CD4-positive, alpha-beta T cell treated with Interleukin-15 for 1 hour (primary cell): Measurements from ENCODE around the gene STAT6.
"Not testable (repeated sequence)": the region's sequence is repeated elsewhere in the genome, so short reads cannot be mapped to it uniquely, and the experiment has no call there.

Source experiments
- DNase-seq: peaks from one replicate; pipeline ENCODE4 v3.0.0-alpha.2; 2020

The STAT6 gene

DNA sequence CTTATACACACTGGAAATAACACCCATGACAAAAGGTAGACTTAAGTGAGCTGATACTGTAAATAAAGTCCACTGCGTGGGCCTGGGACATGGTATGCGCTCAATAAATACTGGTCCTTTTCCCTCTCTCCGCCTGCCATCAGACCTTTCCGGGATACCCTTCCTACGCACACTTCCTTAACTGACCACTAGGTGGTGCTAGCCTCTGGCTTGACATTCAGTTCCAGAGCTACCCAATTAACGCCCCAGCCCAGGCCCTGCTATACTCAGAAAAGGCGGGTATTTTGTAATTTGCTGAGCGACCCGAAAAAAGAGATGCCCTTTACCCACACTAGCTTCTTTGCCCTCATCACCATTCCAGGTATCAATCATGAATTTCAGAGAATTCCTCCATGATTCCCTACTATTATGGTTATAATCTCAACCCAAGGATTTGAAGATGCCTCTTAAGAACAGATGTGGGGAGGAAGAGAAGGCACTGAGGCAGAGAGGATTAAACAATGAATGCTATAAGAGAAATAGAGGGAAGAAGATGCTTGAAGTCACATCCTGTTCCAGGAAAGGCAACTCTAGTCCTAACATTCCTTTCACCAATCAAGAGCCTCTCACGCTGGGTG, 13.2 kb upstream of the STAT6 start:
- peak; percentile 73 for DNase-seq

DNA sequence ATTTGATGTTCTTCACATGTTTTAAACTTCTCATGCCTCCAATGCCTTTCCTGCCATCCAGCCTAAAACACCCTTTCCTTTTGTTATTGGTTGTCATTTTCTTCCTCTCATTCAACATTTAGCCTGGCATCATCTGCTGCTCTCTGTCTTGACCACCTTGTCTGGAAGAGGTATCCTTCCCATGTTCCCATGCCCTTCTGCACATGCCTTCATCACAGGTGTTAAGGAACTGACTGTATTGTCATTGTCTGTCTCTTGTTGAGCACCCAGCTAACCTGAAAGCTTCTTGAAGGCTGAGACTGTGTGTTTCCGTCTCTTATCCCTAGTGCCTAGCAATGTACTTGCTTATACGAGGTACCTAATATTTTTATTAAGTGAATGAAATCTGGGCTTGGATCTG, 12.7 kb upstream of the STAT6 start:
- DNase-seq: no peak

DNA sequence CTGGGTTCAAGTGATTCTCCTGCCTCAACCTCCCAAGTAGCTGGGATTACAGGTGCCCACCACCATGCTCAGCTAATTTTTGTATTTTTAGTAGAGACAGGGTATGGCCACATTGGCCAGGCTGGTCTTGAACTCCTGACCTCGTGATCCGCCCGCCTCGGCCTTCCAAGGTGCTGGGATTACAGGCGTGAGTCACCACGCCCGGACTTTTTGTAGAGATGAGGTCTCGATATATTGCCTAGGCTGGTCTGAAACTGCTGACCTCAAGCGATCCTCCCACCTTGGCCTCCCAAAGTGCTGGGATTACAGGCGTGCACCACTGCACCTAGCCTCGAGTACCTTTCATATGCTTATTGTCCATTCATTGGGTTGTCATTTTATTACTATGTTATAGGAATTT, 9.6 kb upstream of the STAT6 start:
- not testable (repeated sequence) for DNase-seq

DNA sequence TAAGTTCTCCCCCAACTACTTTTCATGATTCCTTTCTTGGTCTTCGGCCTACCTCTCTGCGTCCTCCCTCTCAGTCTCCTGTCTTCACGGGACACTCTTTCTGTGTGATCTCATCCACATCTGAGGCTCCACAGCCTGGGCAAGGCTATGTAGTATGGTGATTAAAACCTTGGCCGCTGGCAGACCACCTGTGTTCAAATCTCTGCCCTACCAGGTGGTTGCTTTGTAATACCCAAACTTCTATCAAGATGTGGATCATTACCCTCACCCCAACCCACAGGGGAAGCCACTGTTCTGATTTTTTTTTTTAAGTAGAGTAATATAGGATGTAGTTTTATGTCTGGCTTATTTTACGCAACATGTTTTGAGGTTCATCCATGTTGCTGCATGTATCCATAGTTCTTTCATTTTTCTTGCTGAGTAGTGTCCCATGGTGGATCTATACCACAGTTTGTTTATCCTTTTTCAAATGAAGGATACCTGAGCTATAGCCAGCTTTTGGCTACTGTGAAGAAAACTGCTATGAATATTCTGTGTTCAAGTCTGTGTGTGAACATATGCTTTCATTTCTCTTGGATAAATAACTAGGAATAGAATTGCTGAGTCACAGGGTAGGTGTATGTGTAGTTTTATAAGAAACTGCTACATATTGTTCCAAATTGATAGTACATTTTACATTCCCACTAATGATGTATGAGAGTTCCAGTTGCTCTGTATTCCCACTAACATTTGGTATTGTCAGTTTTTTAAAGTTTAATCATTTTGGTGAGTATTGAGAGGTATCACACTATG, 8.3 kb upstream of the STAT6 start:
- DNase-seq: no peak

DNA sequence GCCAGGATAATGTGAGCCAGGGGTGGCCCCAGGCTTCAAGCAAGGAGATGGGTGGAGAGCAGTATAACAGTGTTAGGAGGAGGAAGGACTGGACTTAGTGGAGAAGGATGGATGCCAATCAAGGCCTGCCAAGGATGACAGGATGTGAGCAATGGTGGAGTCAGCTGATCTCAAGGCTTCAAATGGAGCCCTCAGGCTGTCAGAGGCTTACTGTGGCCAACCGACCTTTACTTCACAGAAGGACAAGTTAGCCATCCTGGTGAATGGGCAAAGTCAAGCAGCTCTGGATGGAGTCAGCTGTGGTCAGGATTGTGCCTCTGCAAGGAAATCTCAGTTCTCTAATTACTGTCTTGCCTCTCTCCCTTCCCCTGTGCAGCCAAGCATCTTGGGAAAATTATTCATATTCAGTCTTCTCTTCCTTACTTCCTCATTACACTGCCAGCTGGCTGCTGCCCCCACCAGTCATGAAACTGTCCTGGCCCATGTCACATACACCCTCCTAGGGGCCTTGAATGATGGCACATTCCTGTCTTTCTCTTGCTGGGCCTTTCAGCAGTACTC, 7.6 kb upstream of the STAT6 start:
- DNase-seq: peak; percentile 45

DNA sequence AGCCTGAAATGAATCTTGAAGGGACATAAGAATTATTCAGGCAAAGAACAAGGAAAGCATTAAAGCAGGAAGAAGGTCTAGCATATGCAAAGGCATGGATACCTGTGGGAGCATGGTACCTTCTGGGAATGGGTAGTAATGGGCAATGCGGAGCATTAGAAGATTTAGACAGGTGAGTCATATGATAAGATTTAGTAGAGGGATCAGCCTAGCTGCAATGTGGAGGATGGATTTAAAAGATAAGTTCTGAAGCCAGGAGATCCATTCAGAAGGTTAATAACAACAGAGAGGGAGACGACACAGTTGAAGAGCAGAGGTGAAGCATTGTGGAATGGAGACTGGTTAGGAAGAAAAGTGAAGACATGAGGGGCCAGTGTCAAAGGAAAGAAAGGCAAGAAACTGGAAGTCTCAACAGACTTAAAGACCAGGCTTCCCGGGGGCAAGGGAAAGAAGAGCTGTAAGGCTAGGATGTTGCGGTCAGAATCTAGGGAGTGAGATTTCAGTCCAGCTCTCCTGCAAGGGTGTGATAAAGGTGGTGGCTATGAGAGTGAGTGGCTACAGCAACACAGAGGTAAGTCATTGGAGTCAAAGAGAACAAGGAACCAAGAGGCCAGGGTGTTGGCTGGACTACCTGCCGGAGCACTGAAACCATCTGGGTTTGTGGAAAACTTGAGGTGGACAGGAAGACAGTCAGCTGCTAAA, 5.6 kb upstream of the STAT6 start:
- DNase-seq: no peak

DNA sequence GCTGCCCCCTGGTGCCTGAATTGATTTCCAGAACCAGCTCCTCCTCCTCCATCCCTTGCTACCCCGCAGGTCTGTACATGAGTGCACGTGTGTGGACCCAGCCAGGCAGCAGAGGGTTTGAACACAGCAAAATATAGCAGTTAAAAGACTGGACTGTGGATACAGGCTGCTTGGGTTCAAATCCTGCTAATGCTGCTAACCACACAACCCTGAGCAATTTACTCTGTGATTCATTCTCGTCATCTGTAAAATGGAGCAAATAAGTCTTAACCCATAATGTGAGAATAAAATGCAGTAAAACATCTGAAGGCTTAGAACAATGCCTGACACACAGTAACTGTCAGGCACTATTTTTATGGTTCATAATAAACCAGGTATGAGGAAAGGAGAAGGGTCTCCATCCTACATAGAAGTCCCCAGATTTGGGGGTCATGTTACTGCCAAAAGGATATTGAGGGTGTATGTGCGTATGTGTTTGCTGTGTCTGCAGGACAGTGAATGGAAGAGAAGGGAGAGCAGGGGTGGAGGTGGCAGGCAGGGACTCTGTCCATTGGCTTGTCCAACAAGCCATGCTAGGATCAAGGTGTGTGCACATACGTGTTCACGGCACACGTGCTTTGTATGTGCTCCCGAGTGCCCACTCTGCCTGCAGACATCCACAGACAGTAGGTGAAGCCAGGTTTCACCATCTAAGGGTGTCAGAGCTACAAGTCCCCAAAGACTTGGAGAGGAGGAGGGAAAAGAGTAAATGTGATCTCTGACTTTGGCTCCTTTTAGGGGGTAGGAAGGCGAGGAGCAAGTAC, 1.5 kb upstream of the STAT6 start:
- DNase-seq: no peak

DNA sequence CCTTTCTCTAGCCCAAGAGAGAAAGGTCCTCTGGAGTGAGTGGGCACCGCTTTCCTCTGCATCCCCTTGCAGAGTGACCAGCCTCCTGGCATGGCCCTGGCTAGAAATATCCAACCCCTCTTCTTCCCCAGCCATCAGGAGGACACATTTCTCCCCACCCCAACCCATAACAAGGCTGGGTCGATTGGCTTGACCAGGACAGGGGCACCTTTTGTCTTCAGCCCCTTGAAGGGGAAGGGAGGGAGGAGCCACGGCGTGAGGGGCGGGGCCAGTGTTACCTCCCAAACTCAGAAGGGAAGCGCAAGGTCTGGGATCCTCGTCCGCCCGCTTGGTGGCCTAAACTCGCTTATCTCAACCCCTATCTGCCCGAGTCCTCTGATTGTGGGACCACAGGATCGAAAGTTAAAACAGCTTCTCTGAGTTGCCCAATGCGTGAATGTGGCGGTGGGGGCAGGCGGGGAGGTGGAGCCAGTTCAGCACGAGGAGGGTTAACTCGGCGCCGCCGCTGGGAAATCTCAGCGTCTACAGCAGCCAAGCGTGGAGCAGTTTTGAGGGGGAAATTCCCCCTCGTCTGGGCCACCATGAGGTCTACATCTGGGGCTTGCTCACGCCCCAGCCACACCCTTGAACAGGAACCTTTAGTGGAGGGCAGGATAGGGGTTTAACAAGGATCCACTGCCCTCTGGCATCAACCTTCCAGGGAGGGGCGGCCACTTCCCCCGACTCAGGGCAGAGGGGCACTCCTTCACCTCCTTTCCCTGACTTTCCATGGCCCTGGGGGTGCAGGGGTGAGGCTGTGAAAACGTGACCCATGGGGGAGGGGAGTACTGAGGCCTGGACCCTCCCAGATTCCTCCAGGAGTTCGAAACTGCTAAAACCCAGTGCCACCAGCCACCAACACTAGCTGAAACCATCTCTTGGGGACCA, 795 bp downstream of the STAT6 start:
- DNase-seq: peak; percentile 86

DNA sequence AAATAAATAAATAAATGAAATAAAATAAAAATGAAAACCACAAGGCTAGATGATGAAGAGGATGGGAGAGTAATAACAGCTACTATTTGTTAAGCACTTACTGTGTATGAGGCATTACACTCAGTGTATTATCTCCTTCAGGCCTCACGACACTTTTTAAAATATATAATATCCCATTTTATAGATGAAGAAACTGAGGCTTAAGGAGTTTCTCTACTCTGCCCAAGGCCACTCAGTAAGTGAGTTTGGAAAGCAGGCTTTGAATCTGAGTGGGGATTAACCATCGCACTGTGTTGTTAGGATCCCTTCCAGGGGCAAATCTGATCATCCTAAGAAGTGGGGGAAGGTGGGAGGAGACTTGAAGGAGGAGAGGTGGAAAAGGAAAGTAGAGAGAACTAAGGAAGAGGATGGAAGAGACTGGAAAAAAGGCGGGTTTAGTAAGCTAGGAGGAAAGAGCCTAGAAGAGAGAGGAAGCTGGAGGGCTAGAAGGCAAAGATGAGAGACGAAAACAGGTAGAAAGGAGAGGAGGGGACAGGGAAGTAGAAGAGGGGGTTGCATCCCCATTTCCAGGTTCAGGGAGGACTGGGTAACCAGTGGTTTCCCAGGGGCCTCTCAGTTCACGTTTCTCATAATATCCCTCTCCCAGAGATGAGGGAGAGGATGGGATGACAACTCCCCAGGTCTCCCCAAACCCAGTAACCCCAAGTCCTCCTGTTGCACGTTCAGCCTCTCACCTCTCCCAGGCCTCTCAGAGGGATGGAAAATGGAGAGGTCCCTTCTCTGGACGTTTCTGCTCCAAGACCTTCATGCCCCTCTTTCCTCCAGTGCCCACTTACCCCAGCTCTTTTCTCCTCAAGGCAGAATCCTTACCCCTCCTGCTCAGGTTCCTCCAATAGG, 1.7 kb downstream of the STAT6 start:
- DNase-seq: no peak

DNA sequence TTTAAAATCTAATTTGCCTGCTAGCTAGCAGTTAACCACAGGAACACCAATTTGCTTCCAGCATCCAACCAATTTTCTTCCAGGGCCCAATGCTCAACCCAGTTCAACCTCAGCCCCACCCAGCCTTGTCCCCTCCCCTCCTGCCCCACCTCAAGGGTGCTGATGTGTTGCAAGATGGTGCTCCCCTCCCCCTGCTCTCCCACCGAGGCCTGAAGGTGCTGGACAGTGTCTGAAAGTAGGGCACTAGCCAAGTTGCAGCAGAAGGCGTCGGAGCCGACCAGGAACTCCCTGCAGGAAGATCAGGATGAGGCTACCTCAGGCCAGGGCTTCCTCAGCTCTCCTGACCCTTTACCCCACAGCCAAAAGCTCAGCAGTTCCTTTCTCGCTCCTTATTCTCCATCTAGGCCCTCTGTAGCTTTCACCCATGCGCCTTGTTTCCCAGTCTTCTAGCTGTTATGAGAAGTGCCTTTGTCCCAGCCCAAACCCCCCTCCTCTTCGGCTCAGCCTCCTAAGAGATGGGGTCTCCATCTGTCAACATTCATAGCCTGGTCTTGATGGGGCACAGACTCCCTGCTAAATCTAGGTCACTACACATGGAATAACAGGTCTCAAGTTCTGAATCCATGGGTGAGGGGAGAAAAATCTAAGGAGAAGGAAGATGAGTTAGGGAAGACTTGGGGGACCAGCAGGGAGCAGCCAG, 3.6 kb downstream of the STAT6 start:
- no peak for DNase-seq

DNA sequence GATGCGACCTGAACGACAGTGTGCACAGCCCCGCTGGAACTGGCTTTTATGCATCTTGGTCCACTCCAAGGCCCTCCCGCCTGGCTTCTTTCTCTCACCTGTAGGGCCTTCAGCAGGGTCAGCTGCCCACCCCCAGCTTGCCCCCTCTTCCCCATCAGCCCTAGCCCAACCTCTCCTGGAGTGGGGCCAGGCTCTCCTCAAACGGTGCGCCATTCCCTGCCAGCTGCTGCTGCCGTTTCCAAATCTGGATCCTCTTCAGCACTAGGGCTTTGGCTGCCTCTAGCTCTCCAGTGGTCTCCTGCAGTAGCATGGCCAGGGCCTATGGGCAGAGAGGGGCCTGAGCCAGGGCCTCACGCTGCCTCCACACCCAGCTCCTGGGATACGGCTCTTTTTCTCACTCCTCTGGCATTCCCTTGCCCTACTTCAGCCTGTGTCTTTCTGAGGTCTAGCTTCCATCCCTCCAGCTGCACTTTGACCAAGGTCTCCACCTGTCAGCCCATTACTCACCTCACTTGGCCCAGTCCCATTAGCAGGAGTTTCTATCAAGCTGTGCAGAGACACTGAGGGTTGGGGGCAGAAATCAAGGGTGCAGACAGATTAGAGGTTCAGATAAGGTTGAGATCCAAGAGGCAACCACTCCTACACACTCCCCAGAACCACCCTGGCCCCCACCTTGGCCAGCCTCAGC, 5.0 kb downstream of the STAT6 start:
- DNase-seq: no peak

DNA sequence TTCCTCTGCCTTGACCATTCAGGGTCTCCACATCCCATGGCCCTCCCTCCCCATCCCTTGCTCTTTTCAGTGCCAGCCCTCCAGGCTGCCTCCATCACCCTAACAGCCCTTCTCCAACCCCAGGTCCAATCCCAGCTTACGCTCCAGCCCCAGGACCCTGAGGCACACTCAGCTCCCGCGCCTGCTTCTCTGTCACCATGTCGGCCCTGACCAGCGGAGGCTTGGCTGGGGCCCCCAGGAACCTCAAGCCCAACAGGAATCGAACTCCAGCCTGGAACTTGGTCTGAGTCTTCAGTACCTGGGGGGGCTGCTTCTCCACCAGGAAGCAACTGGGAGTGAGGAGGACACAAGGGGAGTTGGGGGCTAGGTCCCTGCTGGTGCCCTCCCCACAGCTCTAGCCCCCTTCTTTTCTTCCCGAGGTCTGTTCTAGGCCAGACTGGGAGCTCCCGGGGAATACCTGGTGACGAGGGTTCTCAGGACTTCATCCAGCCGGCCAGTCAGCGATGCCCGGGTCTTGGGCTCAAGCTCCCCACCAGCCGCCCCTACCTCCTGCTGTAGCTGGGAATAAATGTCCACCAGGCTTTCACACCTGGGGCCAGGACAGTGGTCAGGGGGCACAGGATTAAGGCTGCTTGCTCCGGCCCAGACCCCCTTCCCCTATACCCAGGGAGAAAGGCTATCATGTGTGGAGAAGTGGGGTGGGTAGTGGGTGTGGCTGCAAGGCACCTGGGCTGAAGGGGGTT, 6.0 kb downstream of the STAT6 start:
- DNase-seq: no peak

DNA sequence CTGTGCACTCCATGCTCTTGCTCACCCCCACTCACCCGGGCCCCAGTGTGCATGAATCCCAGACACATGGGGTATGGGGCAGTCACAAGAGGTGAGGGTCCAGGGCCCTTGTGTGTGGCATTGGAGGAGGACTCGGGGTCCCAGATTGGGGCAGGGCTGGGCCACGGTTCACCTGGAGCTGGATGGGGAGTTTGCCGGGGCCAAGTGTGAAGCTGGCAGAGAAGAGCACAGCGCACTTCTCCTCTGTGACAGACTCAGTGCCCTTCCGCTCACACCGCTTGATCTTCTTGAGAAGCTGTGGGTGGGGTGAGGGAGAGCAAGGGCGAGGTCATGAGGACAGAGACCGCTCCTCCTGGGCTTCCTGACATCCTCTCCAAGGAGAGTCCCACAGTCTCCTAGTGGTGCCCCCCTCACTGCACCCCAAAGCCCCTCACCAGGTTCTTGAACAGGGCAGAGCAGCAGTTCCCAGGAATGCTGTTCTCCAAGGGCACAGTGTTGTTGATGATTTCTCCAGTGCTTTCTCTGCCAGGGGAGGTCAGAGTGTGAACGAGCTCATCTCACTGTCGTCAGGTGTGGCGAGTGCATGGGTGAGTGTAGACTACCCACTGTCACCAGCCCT, 6.8 kb downstream of the STAT6 start:
- no peak for DNase-seq

DNA sequence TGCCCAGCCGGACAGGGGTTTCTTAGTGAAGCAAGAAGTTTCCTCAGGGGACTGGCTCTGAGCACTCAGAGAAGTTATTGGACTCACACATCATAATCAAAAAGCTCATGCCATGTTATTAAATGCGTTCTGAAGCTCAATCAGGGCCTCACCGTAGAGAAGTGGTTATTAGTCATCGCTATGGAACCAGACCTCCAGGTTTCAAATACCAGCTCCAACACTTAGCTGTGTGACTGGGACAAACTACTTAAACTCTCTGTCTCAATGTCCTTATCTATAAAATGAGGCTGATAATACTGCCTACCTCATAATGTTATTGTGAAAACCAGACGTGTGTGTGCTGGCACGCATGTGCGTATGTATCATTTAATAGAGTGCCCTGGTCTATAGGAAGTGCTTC, 7.3 kb downstream of the STAT6 start:
- DNase-seq: no peak

DNA sequence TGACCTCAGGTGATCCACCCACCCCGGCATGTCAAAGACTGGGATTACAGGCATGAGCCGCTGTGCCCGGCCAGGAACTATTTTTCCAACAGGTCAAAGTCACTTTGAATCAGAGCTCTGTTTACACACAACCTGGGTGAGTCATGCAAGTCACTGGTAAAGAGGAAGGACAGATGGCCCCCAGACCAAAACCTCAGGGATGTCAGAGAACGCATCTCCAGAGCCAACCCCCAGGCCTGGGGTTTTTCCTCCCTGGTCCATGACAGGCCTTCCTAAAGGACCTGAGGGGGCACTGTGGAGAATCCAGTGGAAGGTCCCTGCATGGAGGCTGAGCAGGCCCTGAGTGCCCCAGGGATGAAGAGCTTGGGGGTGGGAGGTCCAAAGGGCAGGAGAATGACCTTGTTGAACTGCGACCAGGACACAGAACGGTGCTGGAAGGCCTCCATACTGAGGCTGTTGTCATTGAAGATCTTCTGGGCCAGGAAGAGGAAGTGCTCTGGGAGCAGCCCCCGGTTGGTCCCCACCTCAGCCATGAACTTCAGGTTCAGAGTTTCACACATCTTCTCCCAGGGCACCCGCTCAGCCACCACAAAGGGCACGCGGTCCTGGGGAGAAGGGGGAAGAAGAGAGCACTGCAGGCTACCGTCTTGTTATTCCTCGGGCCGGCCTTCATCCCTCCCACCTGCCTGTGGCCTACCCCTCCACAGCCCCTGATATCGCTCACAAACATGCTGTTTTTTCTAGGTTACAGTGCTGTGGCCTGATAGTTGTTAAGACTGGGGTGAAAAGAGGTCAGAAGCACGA, 9.1 kb downstream of the STAT6 start:
- DNase-seq: no peak

DNA sequence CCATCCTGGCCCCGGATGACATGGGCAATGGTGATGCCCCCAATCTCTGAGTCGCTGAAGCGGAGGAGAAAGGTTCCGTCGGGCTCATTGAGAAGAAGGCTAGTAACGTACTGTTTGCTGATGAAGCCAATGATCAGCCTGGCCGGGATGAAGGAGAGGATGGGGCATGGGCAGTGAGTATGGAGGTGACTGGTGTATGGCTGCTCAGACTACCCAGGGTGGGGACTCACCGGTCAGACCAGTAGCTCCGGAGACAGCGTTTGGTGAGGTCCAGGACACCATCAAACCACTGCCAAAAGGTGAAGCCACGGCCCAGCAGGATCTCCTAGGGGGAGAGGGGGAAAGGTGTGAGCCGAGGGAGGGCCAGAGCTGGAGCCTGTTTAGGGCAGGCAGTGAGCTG, 11.4 kb downstream of the STAT6 start:
- DNase-seq: no peak

DNA sequence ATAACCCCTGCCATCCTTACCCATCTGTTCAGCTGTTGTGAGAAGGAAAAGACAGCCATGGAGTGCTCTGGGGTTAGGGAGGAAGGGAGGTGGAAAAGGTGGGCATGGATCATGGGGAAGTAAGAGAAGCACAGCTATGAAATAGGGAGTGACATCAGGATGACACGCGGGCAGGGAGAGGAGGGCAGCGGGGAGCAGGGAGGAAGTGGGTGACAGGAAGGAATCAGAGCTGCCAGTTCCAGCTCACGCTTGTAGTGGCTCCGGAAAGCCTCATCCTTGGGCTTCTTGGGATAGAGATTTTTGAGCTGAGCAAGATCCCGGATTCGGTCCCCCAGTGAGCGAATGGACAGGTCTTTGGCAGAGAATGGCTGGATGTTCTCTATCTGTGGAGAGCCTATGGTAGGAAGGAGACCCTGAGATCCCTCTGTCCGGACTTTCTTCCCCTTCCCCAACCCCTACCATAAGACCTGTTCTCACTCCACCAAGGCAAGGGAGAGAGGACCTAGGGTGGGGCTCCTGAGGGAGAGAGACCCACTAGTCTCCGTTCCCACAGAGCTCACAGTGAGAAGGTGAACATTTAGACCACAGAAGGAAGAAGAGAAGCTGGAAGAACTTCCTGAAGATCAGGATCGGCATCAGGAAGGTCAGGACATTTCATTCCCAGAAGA, 12.0 kb downstream of the STAT6 start:
- no peak for DNase-seq
